ENCODE results near the gene WDR62.

Gene WDR62

GRCh38 chr19:36140304-36141038, 85.8 kb downstream of the WDR62 start:
- DNase-seq (ENCODE audit: low read depth, low spot score): no peak

GRCh38 chr19:36141039-36141927, 86.6 kb downstream of the WDR62 start:
- peak; percentile 39 for DNase-seq (ENCODE audit: low read depth, low spot score)

GRCh38 chr19:36142046-36142445, 87.3 kb downstream of the WDR62 start:
- DNase-seq (ENCODE audit: low read depth, low spot score): no peak

- DNase-seq (ENCODE audit: low read depth, low spot score): no peak
Observed at GRCh38 chr19:36142496-36142895, 87.8 kb downstream of the WDR62 start.

GRCh38 chr19:36144624-36145023, 89.9 kb downstream of the WDR62 start:
- no peak for DNase-seq (ENCODE audit: low read depth, low spot score)

GRCh38 chr19:36149673-36150406, 95.1 kb downstream of the WDR62 start:
- no peak for DNase-seq (ENCODE audit: low read depth, low spot score)

GRCh38 chr19:36150586-36150985, 95.9 kb downstream of the WDR62 start:
- DNase-seq (ENCODE audit: low read depth, low spot score): no peak

GRCh38 chr19:36151144-36152018, 96.7 kb downstream of the WDR62 start:
- DNase-seq (ENCODE audit: low read depth, low spot score): no peak

- DNase-seq (ENCODE audit: low read depth, low spot score): no peak
Observed at GRCh38 chr19:36152019-36152351, 97.3 kb downstream of the WDR62 start.

GRCh38 chr19:36152352-36153091, 97.8 kb downstream of the WDR62 start, which contains the start of gene COX7A1:
TSS of gene COX7A1 (minus strand) at chr19:36152447. CDS start at chr19:36152407, 40 bp downstream.
- no peak for DNase-seq (ENCODE audit: low read depth, low spot score)

GRCh38 chr19:36153126-36153525, 98.4 kb downstream of the WDR62 start:
- no peak for DNase-seq (ENCODE audit: low read depth, low spot score)

Data from brain pericyte (primary cell).